ENCODE results near the gene CERS2. TPM values are rescaled to one million over a fixed set of nuclear protein-coding genes. Genes with fewer than 3 reads are reported as not detected.

Gene CERS2
- total and polyA plus RNA-seq, 2 of the 13 experiments (the other 11 are each of a cell fraction or from before 2014, with no cell fraction given), result 269 to 298 TPM

- TF ChIP-seq ISX (CRISPR knock-in tag; conservative IDR thresholded peaks at IDR 0.05) (no peak), ZNF276 (CRISPR knock-in tag; IDR thresholded peaks at IDR 0.05; ENCODE audit: low read depth) (no peak), ZUFSP (CRISPR knock-in tag; IDR thresholded peaks at IDR 0.05; ENCODE audit: borderline replicate concordance) (no peak), CSRNP2 (CRISPR knock-in tag; conservative IDR thresholded peaks at IDR 0.05; ENCODE audit: low read depth) (no peak), MXD3 (CRISPR knock-in tag; IDR thresholded peaks at IDR 0.05) (no peak), ZNF709 (CRISPR knock-in tag; IDR thresholded peaks at IDR 0.05) (no peak), POGK (CRISPR knock-in tag; conservative IDR thresholded peaks at IDR 0.05) (no peak), TGIF2 (CRISPR knock-in tag; IDR thresholded peaks at IDR 0.05) (0 out of 2 replicates have a peak, but pooled peaks have one; percentile 25), ZNF234 (CRISPR knock-in tag; conservative IDR thresholded peaks at IDR 0.05) (no peak), SP5 (CRISPR knock-in tag; IDR thresholded peaks at IDR 0.05; ENCODE audit: borderline replicate concordance, low read depth) (no peak), ZNF646 (CRISPR knock-in tag; IDR thresholded peaks at IDR 0.05) (no peak), HMGA1 (CRISPR knock-in tag; conservative IDR thresholded peaks at IDR 0.05) (no peak), ZBTB42 (CRISPR knock-in tag; IDR thresholded peaks at IDR 0.05) (no peak), TBP (CRISPR knock-in tag; IDR thresholded peaks at IDR 0.05) (no peak)
Observed at GRCh38 chr1:150926097-150926741, 48.4 kb downstream of the CERS2 start, which contains the start of gene SETDB1 (continued).
